SK-N-SH treated with all-trans-retinoic acid at 6 μM for 48 hours (cell line): ENCODE measurements around the gene SPOCK2.

Source experiments
- ATAC-seq: fragments of 200-7000 bp; cut with Tn5 transposase; 3 replicates; pipeline ENCODE4 v1.9.1; 2020; ENCODE audit warnings: mild to moderate bottlenecking, moderate library complexity
- ARNTL ChIP-seq: fragments of 450-650 bp; formaldehyde crosslinking; IDR thresholded peaks from 2 replicates; pipeline ENCODE4 v1.5.0; 2020; ENCODE audit warnings: low read depth, mild to moderate bottlenecking, moderate library complexity, borderline replicate concordance
- BACH2 ChIP-seq: fragments of 250-450 bp; sonication (Bioruptor Pico); IDR thresholded peaks from 2 replicates; pipeline ENCODE4 v1.9.0; 2021; ENCODE audit warnings: mild to moderate bottlenecking, borderline replicate concordance
- CSDC2 ChIP-seq: fragments of 250-450 bp; sonication (Bioruptor Pico); IDR thresholded peaks from 2 replicates; pipeline ENCODE4 v1.5.0; 2020; ENCODE audit warnings: mild to moderate bottlenecking, moderate library complexity
- CSRNP3 ChIP-seq: fragments of 250-450 bp; sonication (Bioruptor Pico); IDR thresholded peaks from 2 replicates; pipeline ENCODE4 v1.5.1; 2021; ENCODE audit warnings: mild to moderate bottlenecking, moderate library complexity
- ESRRG ChIP-seq: fragments of 250-450 bp; sonication (Bioruptor Pico); IDR thresholded peaks from 2 replicates; pipeline ENCODE4 v1.6.1; 2021; ENCODE audit warnings: mild to moderate bottlenecking
- GLIS3 ChIP-seq: fragments of 250-450 bp; sonication (Bioruptor Pico); IDR thresholded peaks from 2 replicates; pipeline ENCODE4 v1.5.0; 2020; ENCODE audit warnings: mild to moderate bottlenecking, moderate library complexity
- ISL1 ChIP-seq: fragments of 250-450 bp; sonication (Bioruptor Pico); IDR thresholded peaks from 2 replicates; pipeline ENCODE4 v2.1.2; 2022; ENCODE audit warnings: mild to moderate bottlenecking, moderate library complexity
- PATZ1 ChIP-seq: fragments of 250-450 bp; sonication (Bioruptor Pico); IDR thresholded peaks from 2 replicates; pipeline ENCODE4 v1.8.0; 2020; ENCODE audit warnings: mild to moderate bottlenecking, moderate library complexity, borderline replicate concordance
- PPARA ChIP-seq: fragments of 250-450 bp; sonication (Bioruptor Pico); IDR thresholded peaks from 2 replicates; pipeline ENCODE4 v1.5.0; 2020; ENCODE audit warnings: mild to moderate bottlenecking, borderline replicate concordance
- RARB ChIP-seq: fragments of 250-450 bp; sonication (Bioruptor Pico); IDR thresholded peaks from 2 replicates; pipeline ENCODE4 v1.8.0; 2021; ENCODE audit warnings: mild to moderate bottlenecking, moderate library complexity
- SNAI2 ChIP-seq: fragments of 250-450 bp; sonication (Bioruptor Pico); IDR thresholded peaks from 2 replicates; pipeline ENCODE4 v1.5.0; 2020; ENCODE audit warnings: mild to moderate bottlenecking, moderate library complexity
- TCF4 ChIP-seq: fragments of 250-450 bp; sonication (Bioruptor Pico); IDR thresholded peaks from 2 replicates; pipeline ENCODE4 v1.8.0; 2021; ENCODE audit warnings: mild to moderate bottlenecking, moderate library complexity, borderline replicate concordance
- TOX ChIP-seq: fragments of 250-450 bp; sonication (Bioruptor Pico); IDR thresholded peaks from 2 replicates; pipeline ENCODE4 v1.8.0; 2021; ENCODE audit warnings: mild to moderate bottlenecking, moderate library complexity, borderline replicate concordance
- TSHZ2 ChIP-seq: fragments of 250-450 bp; sonication (Bioruptor Pico); IDR thresholded peaks from 2 replicates; pipeline ENCODE4 v1.5.0; 2020; ENCODE audit warnings: mild to moderate bottlenecking, moderate library complexity
- ZFP3 ChIP-seq: fragments of 250-450 bp; sonication (Bioruptor Pico); IDR thresholded peaks from 2 replicates; pipeline ENCODE4 v1.5.0; 2020; ENCODE audit warnings: mild to moderate bottlenecking, moderate library complexity
- ZFP30 ChIP-seq: fragments of 450-650 bp; formaldehyde crosslinking; IDR thresholded peaks from 2 replicates; pipeline ENCODE4 v1.5.0; 2022; ENCODE audit warnings: mild to moderate bottlenecking, moderate library complexity
- ZNF565 ChIP-seq: fragments of 450-650 bp; formaldehyde crosslinking; conservative IDR thresholded peaks from 2 replicates; pipeline ENCODE4 v1.5.0; 2020; ENCODE audit warnings: low read depth, mild to moderate bottlenecking, moderate library complexity
- ZNF70 ChIP-seq: fragments of 450-650 bp; formaldehyde crosslinking; IDR thresholded peaks from 2 replicates; pipeline ENCODE4 v1.5.0; 2020; ENCODE audit warnings: mild to moderate bottlenecking, moderate library complexity
- ZNF8 ChIP-seq: fragments of 450-650 bp; formaldehyde crosslinking; IDR thresholded peaks from 2 replicates; pipeline ENCODE4 v1.5.0; 2020; ENCODE audit warnings: mild to moderate bottlenecking, moderate library complexity
- TF ChIP-seq, protein P1 (sequence below): fragments of 250-450 bp; sonication (Bioruptor Pico); IDR thresholded peaks from 2 replicates; pipeline ENCODE4 v1.5.1; 2020; ENCODE audit warnings: low read depth, mild to moderate bottlenecking, moderate library complexity
- TF ChIP-seq, protein P2 (sequence below): fragments of 250-450 bp; sonication (Bioruptor Pico); IDR thresholded peaks from 2 replicates; pipeline ENCODE4 v1.8.0; 2021; ENCODE audit warnings: low read depth, mild to moderate bottlenecking, moderate library complexity, borderline replicate concordance

The SPOCK2 gene

GRCh38 chr10:72105098-72105475 is 16.7 kb upstream of the SPOCK2 start:
- no peak for TF ChIP-seq TCF4
- no peak for TF ChIP-seq CSDC2 (CRISPR knock-in tag)
- TF ChIP-seq, protein P1, sequence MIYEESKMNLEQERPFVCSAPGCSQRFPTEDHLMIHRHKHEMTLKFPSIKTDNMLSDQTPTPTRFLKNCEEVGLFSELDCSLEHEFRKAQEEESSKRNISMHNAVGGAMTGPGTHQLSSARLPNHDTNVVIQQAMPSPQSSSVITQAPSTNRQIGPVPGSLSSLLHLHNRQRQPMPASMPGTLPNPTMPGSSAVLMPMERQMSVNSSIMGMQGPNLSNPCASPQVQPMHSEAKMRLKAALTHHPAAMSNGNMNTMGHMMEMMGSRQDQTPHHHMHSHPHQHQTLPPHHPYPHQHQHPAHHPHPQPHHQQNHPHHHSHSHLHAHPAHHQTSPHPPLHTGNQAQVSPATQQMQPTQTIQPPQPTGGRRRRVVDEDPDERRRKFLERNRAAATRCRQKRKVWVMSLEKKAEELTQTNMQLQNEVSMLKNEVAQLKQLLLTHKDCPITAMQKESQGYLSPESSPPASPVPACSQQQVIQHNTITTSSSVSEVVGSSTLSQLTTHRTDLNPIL (CRISPR knock-in tag) = no peak
- no peak for TF ChIP-seq ZNF70 (CRISPR knock-in tag)
- TF ChIP-seq ARNTL (CRISPR knock-in tag) = no peak
- no peak for TF ChIP-seq ZNF8
- no peak for TF ChIP-seq TOX (CRISPR knock-in tag)
- no peak for TF ChIP-seq SNAI2 (CRISPR knock-in tag)
- TF ChIP-seq RARB (CRISPR knock-in tag) = no peak
- TF ChIP-seq ESRRG (CRISPR knock-in tag) = no peak
- TF ChIP-seq ZFP3 (CRISPR knock-in tag) = no peak
- no peak for TF ChIP-seq TSHZ2
- no peak for TF ChIP-seq PATZ1 (CRISPR knock-in tag)
- TF ChIP-seq GLIS3 = no peak
- TF ChIP-seq ZNF565 (CRISPR knock-in tag) = no peak
- TF ChIP-seq, protein P2, sequence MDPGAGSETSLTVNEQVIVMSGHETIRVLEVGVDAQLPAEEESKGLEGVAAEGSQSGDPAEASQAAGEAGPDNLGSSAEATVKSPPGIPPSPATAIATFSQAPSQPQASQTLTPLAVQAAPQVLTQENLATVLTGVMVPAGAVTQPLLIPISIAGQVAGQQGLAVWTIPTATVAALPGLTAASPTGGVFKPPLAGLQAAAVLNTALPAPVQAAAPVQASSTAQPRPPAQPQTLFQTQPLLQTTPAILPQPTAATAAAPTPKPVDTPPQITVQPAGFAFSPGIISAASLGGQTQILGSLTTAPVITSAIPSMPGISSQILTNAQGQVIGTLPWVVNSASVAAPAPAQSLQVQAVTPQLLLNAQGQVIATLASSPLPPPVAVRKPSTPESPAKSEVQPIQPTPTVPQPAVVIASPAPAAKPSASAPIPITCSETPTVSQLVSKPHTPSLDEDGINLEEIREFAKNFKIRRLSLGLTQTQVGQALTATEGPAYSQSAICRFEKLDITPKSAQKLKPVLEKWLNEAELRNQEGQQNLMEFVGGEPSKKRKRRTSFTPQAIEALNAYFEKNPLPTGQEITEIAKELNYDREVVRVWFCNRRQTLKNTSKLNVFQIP (CRISPR knock-in tag) = no peak
- ATAC-seq = no peak

DNA sequence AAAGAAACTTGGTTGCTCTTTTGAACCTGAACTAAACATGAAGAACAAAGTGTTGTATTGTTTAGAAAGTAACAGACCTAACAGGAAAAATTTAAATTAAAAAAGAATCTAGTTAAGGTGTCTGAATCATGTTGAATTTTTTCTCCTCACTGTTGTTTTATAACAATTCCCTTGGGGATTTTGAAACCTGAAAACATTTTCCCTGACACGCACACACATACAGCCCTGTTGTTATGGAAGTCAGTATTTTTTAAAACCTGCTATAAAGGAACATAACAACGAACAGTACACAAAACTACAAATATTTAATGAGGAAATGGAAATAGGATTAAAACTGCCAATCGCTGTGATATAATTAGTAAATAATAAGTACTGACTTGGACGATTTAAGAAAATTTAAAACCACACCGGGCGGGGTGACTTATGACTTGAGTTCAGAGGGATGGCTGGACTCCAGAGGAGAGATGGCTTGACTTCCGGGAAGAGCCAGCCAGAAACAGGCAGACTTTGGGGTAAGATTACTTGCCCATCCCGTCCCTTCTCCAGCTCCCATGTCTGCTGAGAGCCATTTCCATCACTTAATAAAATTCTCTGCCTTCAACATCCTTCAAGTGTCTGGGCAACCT is 16.2 kb upstream of the SPOCK2 start:
- ATAC-seq = no peak
- TF ChIP-seq ESRRG (CRISPR knock-in tag) (no peak), TCF4 (no peak), PPARA (CRISPR knock-in tag) (no peak), GLIS3 (no peak), TSHZ2 (no peak), CSRNP3 (CRISPR knock-in tag) (no peak), ZNF70 (CRISPR knock-in tag) (no peak), SNAI2 (CRISPR knock-in tag) (no peak), CSDC2 (CRISPR knock-in tag) (no peak), ZFP3 (CRISPR knock-in tag) (no peak), ZFP30 (CRISPR knock-in tag) (no peak), ZNF8 (no peak), ARNTL (CRISPR knock-in tag) (no peak), ISL1 (CRISPR knock-in tag) (no peak), RARB (CRISPR knock-in tag) (no peak), BACH2 (CRISPR knock-in tag) (no peak)
- TF ChIP-seq, protein P1 (CRISPR knock-in tag) = no peak
